GM19035 (cell line): ENCODE data around the gene SPANXN5.
"Not testable (repeated sequence)": the region's sequence is repeated elsewhere in the genome, so short reads cannot be mapped to it uniquely, and the experiment has no call there.

Experiments
- ATAC-seq: cut with Tn5 transposase; IDR thresholded peaks from one replicate; pipeline ENCODE4 v1.9.1; 2021; ENCODE audit not compliant: unreplicated experiment

The SPANXN5 gene, protein sequence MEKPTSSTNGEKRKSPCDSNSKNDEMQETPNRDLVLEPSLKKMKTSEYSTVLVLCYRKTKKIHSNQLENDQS

DNA sequence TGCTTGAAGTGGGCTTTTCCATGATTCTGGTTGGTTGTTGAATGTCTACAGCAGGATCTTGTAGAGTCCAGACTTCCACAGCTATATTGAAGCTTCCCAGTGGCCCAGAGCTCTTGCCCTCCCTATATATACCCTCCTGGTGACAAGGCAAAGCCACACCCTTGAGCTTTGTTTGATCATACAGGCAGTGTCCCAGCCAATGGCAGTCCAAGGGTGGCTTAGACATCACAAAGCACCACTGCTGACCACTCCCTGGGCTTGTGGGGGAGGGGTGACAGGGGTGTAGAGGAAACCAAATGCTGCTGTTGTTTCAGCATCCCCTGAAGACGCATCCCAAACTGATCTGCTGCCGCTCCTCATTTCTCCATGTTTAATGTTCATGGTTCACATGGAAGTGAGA lies at the start of gene SPANXN5:
Gene SPANXN5 (minus strand): TSS at position 101 of the 400 bp plus-strand sequence. CDS start 79 bp downstream, at position 22.
- not testable (repeated sequence) for ATAC-seq

DNA sequence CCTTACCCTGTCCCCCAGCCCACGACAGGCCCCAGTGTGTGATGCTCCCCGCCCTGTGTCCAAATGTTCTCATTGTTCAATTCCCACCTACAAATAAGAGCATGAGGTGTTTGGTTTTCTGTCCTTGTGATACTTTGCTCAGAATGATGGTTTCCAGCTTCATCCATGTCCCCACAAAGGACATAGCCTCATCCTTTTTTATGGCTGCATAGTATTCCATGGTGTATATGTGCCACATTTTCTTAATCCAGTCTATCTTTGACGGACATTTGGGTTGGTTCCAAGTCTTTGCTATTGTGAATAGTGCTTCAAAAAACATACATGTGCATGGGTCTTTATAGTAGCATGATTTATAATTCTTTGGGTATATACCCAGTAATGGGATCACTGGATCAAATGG lies 46.4 kb upstream of the SPANXN5 start:
- ATAC-seq = not testable (repeated sequence)

- no peak for ATAC-seq
These were observed 41.9 kb upstream of the SPANXN5 start for GRCh38 chrX:52839137-52839536.

GRCh38 chrX:52830551-52830950 lies 33.3 kb upstream of the SPANXN5 start:
- no peak for ATAC-seq

DNA sequence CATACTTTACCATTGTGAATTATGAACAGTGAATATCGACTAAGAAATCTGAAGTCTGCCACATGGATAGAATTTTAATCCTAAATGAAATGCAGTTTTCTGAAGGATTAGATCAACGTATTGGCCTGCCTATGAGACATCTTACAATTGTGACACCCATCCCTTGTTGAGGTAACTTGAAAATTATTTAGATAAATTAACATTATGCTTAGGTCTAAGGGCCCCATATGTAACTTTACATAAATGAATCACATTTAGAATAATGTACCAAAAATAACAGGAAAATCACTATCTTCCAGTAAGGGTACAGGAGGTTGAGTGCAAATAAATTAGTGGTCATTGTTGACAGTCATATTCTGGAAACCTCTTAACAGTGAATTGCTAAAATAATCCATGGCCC lies 27.4 kb upstream of the SPANXN5 start:
- ATAC-seq = no peak

GRCh38 chrX:52821079-52821760 lies 24.0 kb upstream of the SPANXN5 start:
- no peak for ATAC-seq

DNA sequence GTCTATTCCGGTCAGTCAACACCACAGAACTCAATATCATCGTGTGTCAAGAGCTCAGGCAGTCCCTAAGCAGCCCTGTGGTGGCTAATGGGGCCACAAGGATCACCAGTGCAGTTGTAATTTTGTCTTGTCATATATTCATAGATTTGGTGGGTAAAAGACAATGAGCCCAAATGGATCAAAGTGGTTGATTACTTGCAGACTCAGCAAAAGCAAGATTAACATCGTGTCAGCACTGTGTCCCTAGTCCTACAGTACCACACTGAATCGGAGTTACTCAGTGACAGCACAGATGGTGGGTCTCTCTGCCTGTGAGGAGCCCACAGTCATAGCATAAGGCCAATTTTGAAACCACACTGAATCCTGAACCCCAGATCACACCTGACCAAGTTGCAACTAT lies 22.6 kb upstream of the SPANXN5 start:
- ATAC-seq = no peak

GRCh38 chrX:52811065-52811625 lies 13.9 kb upstream of the SPANXN5 start, which contains the start of gene XAGE5:
Gene XAGE5 (plus strand): TSS chrX:52811287. CDS start chrX:52812567, 1,280 bp downstream.
- no peak for ATAC-seq

DNA sequence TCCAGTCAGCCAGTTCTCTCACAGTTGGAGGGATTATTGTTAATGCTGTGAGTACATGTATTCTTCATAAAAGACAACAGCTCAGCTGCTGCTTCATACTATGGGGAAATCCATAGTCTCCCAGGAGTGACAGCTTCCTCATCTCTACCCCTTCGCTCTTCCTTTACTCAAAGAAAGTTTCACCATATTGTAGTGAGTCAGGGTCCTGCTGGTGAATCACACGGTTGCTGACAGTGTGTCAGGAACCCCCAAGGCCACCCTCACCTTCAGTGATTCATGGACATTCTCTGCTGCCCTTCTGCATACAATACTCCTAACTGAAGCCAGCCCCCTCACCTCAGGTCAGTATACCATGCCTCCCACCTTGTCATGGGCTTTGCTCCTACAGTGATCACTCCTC lies 7.6 kb upstream of the SPANXN5 start:
- not testable (repeated sequence) for ATAC-seq

DNA sequence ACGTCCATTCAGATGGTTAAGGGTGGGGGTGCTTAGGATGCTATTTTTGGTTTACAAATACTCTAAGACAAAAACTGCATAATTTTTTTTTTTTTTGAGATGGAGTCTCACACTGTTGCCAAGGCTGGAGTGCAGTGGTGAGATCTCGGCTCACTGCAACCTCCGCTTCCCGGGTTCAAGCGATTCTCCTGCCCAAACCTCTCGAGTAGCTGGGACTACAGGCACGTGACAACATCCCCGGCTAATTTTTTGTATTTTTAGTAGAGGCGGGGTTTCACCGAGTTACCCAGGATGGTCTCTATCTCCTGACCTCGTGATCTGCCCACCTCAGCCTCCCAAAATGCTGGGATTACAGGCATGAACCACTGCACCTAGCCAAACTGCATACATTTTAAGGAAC lies 23.7 kb downstream of the SPANXN5 start:
- ATAC-seq = not testable (repeated sequence)

DNA sequence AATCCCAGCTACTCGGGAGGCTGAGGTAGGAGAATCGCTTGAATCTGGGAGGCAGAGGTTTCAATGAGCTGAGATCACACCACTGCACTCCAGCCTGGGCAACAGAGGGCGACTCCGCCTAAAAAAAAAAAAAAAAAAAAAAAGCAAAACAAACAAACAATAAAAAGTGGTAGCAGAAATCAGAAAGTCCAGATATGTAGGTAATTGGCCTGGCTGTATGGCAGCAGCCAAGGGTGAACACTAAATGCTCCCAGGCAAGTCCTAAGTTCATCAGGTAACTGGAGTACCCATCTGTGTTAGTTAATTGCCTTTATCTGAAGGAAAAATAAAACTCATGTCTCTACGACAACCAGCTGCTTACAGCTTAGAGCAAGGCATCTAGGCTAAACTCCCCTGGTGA lies 31.2 kb downstream of the SPANXN5 start:
- ATAC-seq = not testable (repeated sequence)

GRCh38 chrX:52750952-52751351 lies 46.3 kb downstream of the SPANXN5 start, which contains the start of gene SSX2B:
Gene SSX2B (plus strand): TSS chrX:52751252. CDS start chrX:52752681, 1,429 bp downstream.
- ATAC-seq = not testable (repeated sequence)
